Mucosa of descending colon (tissue), 3 donors: ENCODE results near the gene FBXL3. TPM values are rescaled to one million over a fixed set of nuclear protein-coding genes. Genes with fewer than 3 reads are reported as not detected.

Experiments
- ATAC-seq: fragments of 200-7000 bp; cut with Tn5 transposase; one replicate; pipeline ENCODE4 v1.9.1; 2020; ENCODE audit warnings: mild to moderate bottlenecking, moderate library complexity
- DNase-seq, 3 donors: peaks; one replicate each; pipeline ENCODE4 v3.0.0-alpha.2; 2020
- H3K36me3 ChIP-seq: fragments of 200-600 bp; one replicate; pipeline ENCODE4 v1.8.0; 2021; ENCODE audit warnings: low read depth, mild to moderate bottlenecking
- H3K4me1 ChIP-seq: fragments of 200-600 bp; one replicate; pipeline ENCODE4 v1.8.0; 2021; ENCODE audit warnings: low read depth, mild to moderate bottlenecking
- H3K4me3 ChIP-seq: fragments of 200-600 bp; one replicate; pipeline ENCODE4 v1.8.0; 2021; ENCODE audit warnings: mild to moderate bottlenecking
- H3K9me3 ChIP-seq: fragments of 200-600 bp; one replicate; pipeline ENCODE4 v1.8.0; 2021; ENCODE audit warnings: mild to moderate bottlenecking
- CTCF ChIP-seq: fragments of 200-600 bp; IDR thresholded peaks from one replicate; pipeline ENCODE4 v1.8.0; 2022; ENCODE audit warnings: antibody characterized with exemption, mild to moderate bottlenecking
- intact Hi-C, 2 donors: fragments of 100-400 bp; cut with DNase I in 1 of 2; cut with micrococcal nuclease in 1 of 2; formaldehyde crosslinking; loops; one replicate each; pipeline versions ENCODE4 v1.11.0 to v1.11.1; 2022; cut with DNase I, micrococcal nuclease
- total RNA-seq, 3 donors: library from RNA; stranded (reverse); fragmentation: NEBNext Ultra II Directional in 2 of 3; extraction: Animal tissue kit (Norgen Biotek cat#: 25700) in 2 of 3; gene quantifications; one replicate each; pipeline versions ENCODE4 v1.2.1 to v1.2.4, GENCODE V29; 2021 to 2023
- donor health status: DM: no; HTN: no; CAD: no; lungs with moderate emphysema.
- donor health status: DM: no; HTN: no; CAD: no.
- donor health status: DM: no; HTN: yes; CAD: no.

The FBXL3 gene
- total RNA-seq, 3 donors from 2014 or later = 40.5 to 57.1 (median 56.0) TPM

GRCh38 chr13:77056886-77057285 is 29.9 kb upstream of the FBXL3 start:
- Histone ChIP-seq H3K4me3 (no peak overlapping the region), H3K36me3 (no peaks in the 10 kb centered on the region), H3K4me1 (no peaks in the 10 kb centered on the region), H3K9me3 (no peaks in the 10 kb centered on the region)
- DNase-seq = no peak
- no peak for TF ChIP-seq CTCF
- ATAC-seq = no peak
- intact Hi-C loops = no loop called here

GRCh38 chr13:77056382-77056781 is 29.4 kb upstream of the FBXL3 start:
- H3K4me1 ChIP-seq = no peaks in the 10 kb centered on the region
- no peak overlapping the region for H3K4me3 ChIP-seq
- no peak for TF ChIP-seq CTCF
- intact Hi-C loops = no loop called here
- DNase-seq (no peak), ATAC-seq (no peak)
- no peaks in the 10 kb centered on the region for H3K36me3 ChIP-seq
- no peaks in the 10 kb centered on the region for H3K9me3 ChIP-seq

- H3K4me1 ChIP-seq = no peaks in the 10 kb centered on the region
- no peak for TF ChIP-seq CTCF
- H3K4me3 ChIP-seq = no peak overlapping the region
- DNase-seq = no peak
- no peak for ATAC-seq
- H3K36me3 ChIP-seq = no peaks in the 10 kb centered on the region
- H3K9me3 ChIP-seq = no peaks in the 10 kb centered on the region
- intact Hi-C loops = no loop called here
Measured at GRCh38 chr13:77055158-77055557, 28.2 kb upstream of the FBXL3 start.

- DNase-seq (no peak), ATAC-seq (no peak)
- no peaks in the 10 kb centered on the region for H3K36me3 ChIP-seq
Measured at GRCh38 chr13:77053192-77053591, 26.2 kb upstream of the FBXL3 start.

GRCh38 chr13:77048681-77049080 is 21.7 kb upstream of the FBXL3 start:
- no peak overlapping the region for H3K4me3 ChIP-seq
- H3K9me3 ChIP-seq = no peaks in the 10 kb centered on the region
- no peaks in the 10 kb centered on the region for H3K4me1 ChIP-seq
- intact Hi-C loops = no loop called here
- no peak for DNase-seq
- TF ChIP-seq CTCF = no peak
- no peak for ATAC-seq
- no peaks in the 10 kb centered on the region for H3K36me3 ChIP-seq

More at GRCh38 chr13:77053192-77053591, 26.2 kb upstream of the FBXL3 start:
- intact Hi-C loops = no loop called here
- TF ChIP-seq CTCF = no peak
- Histone ChIP-seq H3K4me3 (no peak overlapping the region), H3K4me1 (no peaks in the 10 kb centered on the region), H3K9me3 (no peaks in the 10 kb centered on the region)
